GM18873 (cell line): ENCODE results near the gene SEC61A2.
"Not testable (repeated sequence)": the region's sequence is repeated elsewhere in the genome, so short reads cannot be mapped to it uniquely, and the experiment has no call there.

Source experiments
- ATAC-seq: cut with Tn5 transposase; IDR thresholded peaks from one replicate; pipeline ENCODE4 v1.9.1; 2021; ENCODE audit warnings: mild to moderate bottlenecking, moderate library complexity, moderate number of reproducible peaks; ENCODE audit not compliant: unreplicated experiment, low FRiP score

The SEC61A2 gene

DNA sequence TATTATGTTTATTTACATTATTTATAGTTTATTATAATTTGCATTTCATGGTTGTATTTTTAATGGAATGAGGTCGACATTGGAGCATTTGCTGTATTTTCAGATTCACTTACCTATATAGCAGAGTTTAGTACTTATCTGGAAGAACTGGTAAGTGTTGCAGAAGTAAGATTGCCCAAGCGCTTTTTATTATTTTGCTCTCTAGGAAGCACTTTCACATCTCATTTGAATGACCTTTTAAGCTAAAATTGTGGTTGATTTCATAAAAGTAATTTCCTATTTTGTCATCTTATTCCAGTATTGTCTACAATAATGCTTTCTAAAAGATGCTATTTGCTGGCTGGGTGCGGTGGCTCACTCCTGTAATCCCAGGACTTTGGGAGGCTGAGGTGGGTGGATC, 28.6 kb downstream of the SEC61A2 start:
- no peak for ATAC-seq

DNA sequence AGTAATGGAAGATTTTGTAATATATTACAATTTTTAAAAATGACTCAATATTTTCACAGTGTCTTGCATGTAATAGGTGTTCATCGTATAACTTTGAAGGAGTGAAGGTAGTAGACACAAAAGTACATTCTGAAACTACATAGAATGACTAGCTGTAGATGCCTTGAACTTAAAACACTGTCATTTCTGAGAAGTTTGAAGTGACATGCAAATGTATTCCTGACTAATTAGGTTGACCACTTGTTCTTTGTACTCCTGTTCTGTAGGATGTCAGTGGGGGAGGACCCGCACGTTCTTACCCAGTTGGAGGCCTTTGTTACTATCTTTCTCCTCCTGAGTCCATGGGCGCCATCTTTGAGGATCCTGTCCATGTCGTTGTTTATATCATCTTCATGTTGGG, 31.2 kb downstream of the SEC61A2 start:
- no peak for ATAC-seq

DNA sequence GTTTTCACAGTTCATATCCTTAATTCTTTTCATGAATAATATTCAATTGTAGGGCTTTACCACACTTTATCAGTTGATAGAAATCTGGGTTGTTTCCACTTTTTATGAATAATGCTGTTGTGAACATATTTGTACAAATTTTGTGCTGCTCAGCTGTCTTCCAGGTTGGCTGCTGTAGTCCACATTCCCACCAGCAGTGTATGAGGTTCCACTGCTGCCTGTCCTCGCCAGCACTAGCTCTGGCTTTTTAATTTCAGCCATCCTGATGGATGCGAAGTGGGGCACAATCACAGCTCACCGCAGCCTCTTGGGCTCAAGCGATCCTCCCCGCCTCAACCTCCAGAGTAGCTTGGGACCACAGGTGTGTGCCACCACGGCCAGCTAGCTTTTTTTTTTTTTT, 33.5 kb downstream of the SEC61A2 start:
- no peak for ATAC-seq

DNA sequence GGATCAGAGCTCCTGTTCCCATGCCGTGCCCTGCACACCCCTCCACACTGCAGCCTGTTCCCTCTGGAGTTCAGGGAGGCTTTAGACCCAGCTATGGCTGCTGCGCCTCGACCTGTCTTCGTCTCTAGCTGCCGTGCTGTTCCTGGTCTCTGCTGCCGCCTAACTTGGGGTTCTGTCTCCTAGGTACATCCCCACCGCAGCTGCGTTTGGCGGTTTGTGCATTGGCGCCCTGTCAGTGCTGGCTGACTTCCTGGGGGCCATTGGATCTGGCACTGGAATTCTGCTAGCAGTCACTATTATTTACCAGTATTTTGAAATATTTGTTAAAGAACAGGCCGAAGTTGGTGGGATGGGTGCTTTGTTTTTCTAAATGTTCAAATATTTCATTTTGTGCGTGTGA, 34.6 kb downstream of the SEC61A2 start:
- no peak for ATAC-seq

DNA sequence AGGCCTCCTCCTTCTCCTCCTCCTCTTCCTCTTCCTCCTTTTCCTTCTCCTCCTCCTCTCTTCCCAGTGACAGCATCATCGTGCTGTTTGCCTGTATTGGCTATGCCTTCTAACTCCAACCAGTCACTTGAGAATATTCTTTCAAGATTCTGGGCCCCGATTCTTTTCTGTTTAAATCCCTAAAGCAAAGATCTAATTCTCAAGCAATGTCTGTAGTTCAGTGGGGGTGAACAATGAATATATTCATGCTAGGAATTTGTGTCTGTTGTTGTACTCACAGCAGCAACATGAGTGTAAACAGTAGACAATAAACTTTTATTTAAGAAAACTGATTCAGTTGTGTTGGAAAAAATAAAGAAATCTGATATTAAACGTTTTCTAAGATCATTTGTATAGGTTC, 35.6 kb downstream of the SEC61A2 start:
- no peak for ATAC-seq

DNA sequence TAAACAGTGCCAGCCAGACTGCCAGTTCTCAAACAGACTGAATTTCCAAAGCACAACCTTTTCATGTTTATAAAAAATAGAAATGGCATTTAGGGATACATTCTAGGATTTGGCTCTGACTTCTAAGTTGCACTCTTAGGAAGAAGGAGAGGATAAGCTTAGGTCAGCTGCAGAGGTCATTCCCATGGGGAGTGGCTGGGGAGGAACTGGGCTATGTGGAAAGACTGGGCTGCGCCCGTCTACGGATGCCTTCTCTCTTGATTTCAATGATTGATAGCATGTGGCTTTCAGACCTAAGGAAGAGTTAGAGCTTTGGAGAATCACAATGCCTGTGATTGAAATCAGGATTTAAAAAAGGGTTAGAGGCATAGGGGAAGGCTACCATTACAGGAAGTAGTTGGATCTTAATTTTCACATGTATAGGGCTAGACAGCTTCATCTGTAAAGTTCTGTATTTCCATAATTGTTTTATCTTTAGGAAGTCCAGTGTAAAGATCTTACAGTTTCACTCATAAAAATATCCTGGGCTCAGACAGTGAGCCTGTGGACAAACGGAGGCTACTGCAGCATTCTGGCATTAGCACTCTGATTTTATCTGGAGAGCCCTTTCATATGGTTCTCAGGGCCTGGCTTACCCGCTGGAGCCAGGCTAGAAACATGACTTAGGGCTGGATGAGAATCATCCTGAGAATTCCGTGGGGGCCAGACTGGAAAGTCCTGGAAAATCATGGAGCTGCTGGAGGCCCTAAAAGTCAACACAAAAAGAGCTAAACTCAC, 36.7 kb downstream of the SEC61A2 start:
- ATAC-seq = no peak

DNA sequence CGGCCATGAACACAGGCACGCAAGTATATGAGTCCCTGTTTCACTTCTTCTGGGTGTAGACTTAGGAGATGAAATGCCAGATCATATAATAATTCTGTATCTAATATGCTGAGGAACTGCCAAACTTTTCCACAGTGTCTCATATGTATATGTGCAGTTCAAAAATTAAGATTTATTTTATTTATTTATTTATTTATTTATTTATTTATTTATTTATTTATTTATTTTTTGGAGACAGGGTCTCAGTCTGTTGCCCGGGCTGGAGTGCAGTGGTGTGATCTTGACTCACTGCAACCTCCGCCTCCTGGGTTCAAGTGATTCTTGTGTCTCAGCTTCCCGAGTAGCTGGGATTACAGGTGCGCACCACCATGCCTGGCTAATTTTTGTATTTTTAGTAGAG, 42.0 kb downstream of the SEC61A2 start:
- ATAC-seq = not testable (repeated sequence)

DNA sequence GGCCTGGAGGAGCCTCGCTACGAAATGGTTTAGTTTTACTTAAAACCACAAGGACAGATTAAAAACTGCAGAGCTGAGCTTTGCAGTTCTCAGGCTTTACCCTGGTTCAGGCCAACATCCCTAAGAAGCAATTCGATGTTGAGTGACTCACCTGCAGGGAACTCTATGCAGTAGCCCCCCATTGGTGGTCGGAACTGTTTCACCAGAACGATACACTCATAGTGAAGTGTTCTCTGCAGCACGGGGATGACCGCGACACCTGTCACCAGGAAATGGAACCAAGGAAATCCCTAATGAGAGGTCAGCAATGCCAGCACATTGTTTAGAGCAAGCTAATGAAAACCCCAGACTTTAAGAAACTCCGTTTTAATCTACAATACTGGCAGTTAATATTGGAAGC, 48.2 kb downstream of the SEC61A2 start:
- no peak for ATAC-seq

DNA sequence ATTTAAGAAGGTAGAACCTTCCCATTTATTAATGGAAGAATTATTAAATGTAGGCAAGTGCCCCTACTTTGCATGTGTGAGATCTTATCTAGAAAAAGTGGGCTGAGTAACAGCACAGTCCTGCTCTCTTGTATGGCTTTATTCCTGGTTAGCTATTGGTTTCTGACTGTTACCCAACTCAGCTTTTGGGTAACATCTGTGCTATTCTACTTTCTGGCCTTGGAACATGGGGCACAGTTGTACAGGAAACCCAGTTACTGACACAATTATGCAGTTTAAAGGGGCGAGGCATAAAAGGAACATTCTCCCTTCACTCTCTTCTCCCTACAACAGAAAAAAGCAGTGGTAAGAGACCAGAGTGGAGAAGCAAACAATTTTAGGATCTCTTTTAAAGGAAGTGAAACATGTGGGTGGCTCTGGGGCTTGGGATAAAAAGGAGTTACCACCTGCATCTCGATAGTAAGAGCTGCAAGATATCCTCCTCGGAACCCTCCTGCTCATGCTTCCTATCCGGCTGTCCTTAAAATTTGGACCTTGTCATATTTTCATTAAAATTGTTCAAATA, 50.2 kb downstream of the SEC61A2 start:
- ATAC-seq = no peak

DNA sequence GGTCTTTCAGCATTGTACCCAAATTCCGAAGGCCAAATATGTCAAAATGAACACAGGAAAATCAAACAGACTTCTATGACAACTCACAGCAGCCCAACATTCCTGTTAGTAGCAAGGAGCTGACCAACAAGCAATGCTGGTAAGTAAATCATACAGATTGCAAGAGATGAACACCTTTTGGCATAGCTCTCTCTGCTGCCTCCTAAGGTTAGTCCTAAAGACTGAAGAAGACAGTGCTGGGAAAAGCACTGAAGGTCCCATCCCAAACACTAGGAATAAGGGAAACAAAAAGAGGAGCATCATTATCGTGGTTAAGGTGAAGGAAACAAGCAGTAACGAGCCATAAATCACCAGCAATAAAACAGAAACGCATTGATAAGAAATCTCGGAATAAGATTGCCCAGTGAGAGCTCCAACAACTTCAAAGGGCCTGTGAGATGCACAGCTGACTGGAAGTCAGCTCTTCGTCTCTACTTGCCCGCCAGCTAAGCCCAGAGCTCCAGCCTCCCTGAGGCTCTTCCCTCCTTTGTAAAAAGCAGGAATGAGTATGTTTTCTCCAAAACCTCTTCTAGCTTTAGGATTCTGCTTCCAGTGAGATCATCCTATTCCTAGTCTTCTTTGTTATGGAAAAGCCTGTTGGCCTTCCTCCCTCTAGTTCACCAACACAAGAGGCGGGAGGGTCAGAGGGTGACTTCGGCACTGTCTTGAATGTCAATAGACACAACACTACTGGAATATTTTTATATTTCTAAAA, 50.9 kb downstream of the SEC61A2 start:
- no peak for ATAC-seq

DNA sequence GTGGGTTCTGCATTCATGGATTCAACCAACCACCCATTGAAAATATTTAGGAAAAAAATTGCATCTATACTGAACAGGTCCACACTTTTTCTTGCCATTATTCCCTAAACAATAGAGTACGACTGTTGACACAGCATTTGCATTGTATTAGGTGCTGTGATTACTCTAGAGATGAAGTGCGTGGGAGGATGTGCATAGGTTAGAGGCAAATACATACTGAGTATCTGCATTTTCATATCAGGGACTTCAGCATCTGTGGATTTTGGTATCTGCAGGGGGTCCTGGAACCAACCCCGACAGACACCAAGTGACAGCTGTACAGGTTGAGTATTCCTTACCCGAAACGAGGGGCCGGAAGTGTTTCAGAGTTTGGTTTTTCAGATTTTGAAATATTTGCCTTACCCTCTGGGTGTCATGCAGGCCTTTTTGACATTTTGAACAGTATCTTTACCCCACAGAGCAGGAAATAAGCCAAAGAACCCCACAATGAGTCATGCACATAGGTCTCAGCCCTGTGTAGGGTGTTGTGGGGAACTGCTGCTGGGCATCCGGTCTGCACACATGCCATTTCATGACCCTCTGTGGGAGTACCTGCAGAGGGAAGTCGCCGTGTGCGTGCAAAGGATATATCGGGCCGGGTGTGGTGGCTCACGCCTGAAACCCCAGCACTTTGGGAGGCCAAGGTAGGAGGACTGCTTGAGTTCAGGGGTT, 51.7 kb downstream of the SEC61A2 start:
- peak; percentile 60 for ATAC-seq

DNA sequence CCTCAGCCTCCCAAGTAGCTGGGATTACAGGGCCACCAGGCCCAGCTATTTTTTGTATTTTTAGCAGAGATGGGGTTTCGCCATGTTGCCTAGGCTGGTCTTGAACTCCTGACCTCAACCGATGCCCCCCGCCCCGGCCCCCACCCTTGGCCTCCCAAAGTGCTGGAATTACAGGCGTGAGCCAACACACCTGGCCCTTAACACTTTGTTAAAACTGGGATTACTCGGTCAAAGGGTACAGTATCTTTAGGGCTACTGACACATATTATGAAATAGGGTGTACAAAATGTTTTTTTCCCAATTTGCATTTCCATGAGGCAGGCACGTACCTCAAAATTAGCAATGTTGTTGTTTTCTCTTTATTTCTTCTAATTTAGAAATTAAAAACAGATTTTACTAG, 54.7 kb downstream of the SEC61A2 start:
- no peak for ATAC-seq

DNA sequence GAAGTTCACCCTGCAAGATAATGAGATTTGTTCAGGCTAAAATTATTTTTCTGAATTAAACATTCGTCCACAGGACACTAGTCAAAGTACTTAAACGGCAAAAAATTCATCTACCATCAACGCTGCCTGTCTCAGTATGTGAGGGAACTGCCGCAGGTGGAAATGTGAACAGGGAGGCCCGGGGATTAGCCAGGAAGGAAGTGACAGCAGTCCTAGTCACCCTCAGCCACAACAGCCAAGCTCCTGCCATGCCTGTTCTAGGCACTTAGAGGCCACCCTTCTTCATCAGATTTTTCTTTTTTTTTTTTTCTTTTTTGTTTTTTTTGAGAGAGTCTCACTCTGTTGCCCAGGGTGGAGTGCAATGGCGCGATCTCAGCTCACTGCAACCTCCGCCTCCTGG, 56.8 kb downstream of the SEC61A2 start:
- ATAC-seq = no peak

DNA sequence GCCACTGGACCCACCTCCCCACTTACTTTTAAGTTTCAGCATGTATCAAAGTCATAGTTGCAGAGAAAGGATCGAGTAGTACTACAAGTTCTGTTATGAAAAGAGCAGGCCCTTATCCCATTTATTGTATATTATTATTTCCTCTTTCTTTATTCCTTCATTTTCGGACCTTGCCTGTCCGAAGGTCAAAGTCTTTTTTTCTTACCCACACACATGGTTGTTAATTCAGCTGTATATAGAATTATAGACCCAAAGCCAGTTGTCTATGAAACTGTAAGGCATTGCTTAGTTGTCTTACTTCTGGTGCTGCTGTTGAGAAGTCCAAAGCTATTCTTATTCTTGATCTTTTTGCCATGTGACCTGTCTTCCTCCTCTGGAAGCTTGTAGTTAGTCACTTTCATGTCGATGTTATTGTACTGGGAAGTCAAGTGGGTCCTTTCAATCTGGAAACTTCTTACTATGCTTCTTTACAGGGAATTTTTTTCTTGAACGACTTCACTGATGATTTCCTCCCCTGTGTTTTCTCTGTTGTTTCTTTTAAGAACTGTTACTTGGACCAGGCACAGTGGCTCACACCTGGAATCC, 57.9 kb downstream of the SEC61A2 start:
- no peak for ATAC-seq

DNA sequence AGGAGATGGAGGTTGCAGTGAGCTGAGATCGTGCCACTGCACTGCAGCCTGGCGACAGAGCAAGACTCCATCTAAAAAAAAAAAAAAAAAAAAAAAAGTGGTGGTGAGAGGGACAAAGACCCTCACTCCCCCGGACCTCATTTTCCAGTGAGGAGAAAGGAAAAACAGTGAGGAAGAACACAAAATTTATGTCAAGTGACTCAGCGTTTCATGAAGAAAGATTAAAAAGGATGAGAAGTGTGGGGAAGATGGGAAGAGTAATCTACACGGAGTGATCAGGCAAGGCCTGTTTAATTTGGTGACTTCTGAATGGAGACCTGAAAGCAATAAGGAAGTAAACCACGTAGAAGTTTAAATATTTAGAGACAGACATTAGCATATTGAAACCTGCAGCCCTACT, 59.2 kb downstream of the SEC61A2 start:
- no peak for ATAC-seq

DNA sequence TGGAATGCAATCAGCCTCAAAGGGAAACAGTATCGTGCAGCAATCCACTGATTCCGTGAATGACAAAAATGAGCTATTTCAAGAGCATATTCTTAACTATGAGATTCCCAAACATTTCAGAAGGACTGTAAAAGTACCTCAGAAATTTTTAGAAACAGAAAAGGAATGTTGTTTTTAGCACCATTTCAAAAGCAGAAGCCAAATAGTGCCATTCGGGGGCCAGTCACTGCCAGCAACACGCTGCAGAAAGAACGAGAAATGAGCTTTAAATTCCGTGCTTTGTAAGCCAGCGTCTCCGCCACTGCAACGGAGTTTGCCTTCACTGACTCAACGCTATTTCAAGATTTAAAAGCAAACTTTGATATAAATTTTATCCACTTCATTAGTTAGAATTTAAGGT, 59.9 kb downstream of the SEC61A2 start:
- no peak for ATAC-seq

DNA sequence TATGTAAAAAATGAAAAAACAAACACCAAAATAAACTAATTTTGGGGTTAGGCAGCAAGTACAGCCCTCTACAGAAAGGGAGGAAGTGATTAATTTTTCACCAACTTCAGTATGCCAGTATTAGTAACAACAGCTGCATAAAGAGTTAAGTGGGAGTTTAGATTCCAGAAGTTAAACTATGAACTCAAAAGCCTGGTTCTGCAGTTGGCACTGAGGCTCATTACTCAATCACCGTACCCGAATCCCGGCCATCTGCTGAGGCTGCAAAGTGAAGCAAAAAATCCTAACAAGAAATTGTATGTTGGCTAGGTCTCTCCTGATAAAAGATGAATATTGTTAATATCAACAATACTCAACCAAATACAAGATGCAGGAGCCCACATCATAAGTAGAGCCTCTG, 62.2 kb downstream of the SEC61A2 start:
- ATAC-seq = no peak

DNA sequence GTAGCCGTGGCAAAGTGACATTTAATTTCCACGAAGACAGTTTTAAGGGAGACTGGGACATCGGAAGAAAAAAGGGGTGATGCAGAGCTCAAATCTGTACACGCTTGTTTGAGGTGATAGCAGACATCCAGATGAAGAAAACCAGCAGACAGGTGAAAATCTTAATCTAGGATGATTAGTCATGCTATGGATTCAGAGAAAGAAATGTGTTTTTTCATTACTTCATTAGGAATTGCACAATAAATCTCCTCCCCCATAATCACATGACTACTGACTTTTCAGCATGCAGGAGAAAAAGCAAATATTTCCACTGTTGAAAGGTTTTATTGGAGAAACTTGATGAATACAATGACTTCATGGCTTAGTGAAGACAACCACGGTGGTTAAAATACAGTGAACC, 63.7 kb downstream of the SEC61A2 start:
- ATAC-seq = no peak

DNA sequence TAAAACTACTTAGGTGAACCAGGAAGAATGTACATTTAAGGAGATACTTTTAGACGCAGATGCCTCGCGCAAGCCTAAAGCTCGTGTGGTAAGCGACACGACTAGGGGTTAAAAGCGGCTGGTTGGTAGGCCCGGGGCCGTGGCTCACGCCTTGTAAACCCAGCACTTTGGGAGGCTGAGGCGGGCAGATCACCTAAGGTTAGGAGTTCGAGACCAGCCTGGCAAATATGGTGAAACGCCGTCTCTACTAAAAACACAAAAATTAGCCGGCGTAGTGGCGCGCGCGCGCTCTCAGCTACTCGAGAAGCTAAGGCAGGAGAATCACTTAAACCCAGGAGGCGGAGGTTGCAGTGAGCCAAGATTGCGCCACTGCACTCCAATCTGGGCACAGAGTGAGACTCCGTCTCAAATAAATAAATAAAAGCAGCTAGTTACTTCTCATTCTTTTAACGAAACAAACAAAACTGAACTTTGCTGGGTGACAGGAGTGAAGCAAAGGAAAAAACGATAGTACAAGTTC, 65.3 kb downstream of the SEC61A2 start:
- no peak for ATAC-seq

DNA sequence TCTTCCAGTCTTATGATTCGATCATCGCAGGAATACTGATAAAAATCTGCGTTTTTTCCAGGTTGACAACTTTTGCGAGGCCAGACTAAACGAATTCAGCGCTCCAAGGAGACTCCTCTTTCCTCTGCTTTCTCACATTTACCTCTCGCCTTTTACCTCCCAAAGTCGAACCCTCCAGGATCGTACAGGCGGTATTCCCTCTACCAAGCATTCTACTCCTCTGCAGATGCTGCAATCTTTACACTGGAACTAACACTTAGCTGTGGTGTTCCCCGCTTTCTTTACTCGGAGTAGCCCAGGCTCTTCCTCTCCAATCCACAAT, 65.8 kb downstream of the SEC61A2 start:
- ATAC-seq = no peak
